Mesendoderm (in vitro differentiated cells): ENCODE data around the gene CEP131.

Experiments used
- DNase-seq: peaks from one replicate; pipeline ENCODE4 v3.0.0; 2013
- H2AK5ac ChIP-seq: 2 replicates; pipeline ENCODE4 v1.6.1; 2013; ENCODE audit warnings: low read length, inconsistent platforms
- H2BK120ac ChIP-seq: 2 replicates; pipeline ENCODE4 v1.6.1; 2013; ENCODE audit warnings: low read depth, mild to moderate bottlenecking, low read length, moderate library complexity, mixed read lengths
- H2BK15ac ChIP-seq: replicated peaks from 2 replicates; pipeline ENCODE4 v1.6.1; 2013; ENCODE audit warnings: low read depth, mild to moderate bottlenecking, moderate library complexity
- H2BK5ac ChIP-seq: 2 replicates; pipeline ENCODE4 v1.6.1; 2013; ENCODE audit warnings: low read length, inconsistent platforms
- H3K18ac ChIP-seq: 2 replicates; pipeline ENCODE4 v1.6.1; 2013; ENCODE audit warnings: mild to moderate bottlenecking, low read length, mixed read lengths
- H3K23ac ChIP-seq: one replicate; pipeline ENCODE4 v1.6.1; 2013; ENCODE audit warnings: low read length
- H3K27ac ChIP-seq: 2 replicates; pipeline ENCODE4 v1.5.1; 2013; ENCODE audit warnings: low read depth, mild to moderate bottlenecking, inconsistent platforms, low read length, moderate library complexity
- H3K27me3 ChIP-seq: 2 replicates; pipeline ENCODE4 v1.6.1; 2013; ENCODE audit warnings: low read length, control low read depth, mild to moderate bottlenecking, inconsistent platforms; ENCODE audit not compliant: insufficient read depth, poor library complexity
- H3K36me3 ChIP-seq: 2 replicates; pipeline ENCODE4 v1.6.1; 2013; ENCODE audit warnings: low read length, inconsistent platforms; ENCODE audit not compliant: control insufficient read depth, insufficient read depth
- H3K4ac ChIP-seq: one replicate; pipeline ENCODE4 v1.6.1; 2013; ENCODE audit warnings: low read depth, mild to moderate bottlenecking, low read length, moderate library complexity
- H3K4me1 ChIP-seq: 2 replicates; pipeline ENCODE4 v1.6.1; 2013; ENCODE audit warnings: low read depth, low read length, inconsistent platforms; ENCODE audit not compliant: control insufficient read depth
- H3K4me2 ChIP-seq: 2 replicates; pipeline ENCODE4 v1.6.1; 2013; ENCODE audit warnings: low read length
- H3K4me3 ChIP-seq: 2 replicates; pipeline ENCODE4 v1.5.1; 2013; ENCODE audit warnings: mild to moderate bottlenecking, low read length
- H3K56ac ChIP-seq: one replicate; pipeline ENCODE4 v1.6.1; 2013; ENCODE audit warnings: low read length
- H3K79me1 ChIP-seq: 2 replicates; pipeline ENCODE4 v1.6.1; 2013; ENCODE audit warnings: low read length, inconsistent platforms
- H3K79me2 ChIP-seq: 2 replicates; pipeline ENCODE4 v1.6.1; 2013; ENCODE audit warnings: mild to moderate bottlenecking, low read length; ENCODE audit not compliant: control insufficient read depth, insufficient read depth
- H3K9ac ChIP-seq: 2 replicates; pipeline ENCODE4 v1.6.1; 2013; ENCODE audit warnings: low read length, inconsistent platforms
- H4K5ac ChIP-seq: one replicate; pipeline ENCODE4 v1.6.1; 2013; ENCODE audit warnings: low read length
- H4K8ac ChIP-seq: one replicate; pipeline ENCODE4 v1.6.1; 2013; ENCODE audit warnings: low read depth, mild to moderate bottlenecking, control low read depth, low read length, moderate library complexity
- WGBS: extraction: QIAGEN DNeasy Blood & Tissue Kit; methylation state at CpG from one replicate; pipeline ENCODE4 v1.1.7; 2013; ENCODE audit warnings: low lambda C conversion rate, missing lambda C conversion rate; ENCODE audit not compliant: insufficient coverage; ENCODE audit errors: extremely low coverage; 5-methylcytosine and 5-hydroxymethylcytosine counted together

CEP131 gene

GRCh38 chr17:81235822-81236740 is 13.3 kb upstream of the CEP131 start:
- no peak overlapping the region for H4K5ac ChIP-seq
- H3K27me3 ChIP-seq: no peaks in the 10 kb centered on the region
- H3K79me2 ChIP-seq: peaks cover 10% of the 10 kb centered on the region
- no peak overlapping the region for H3K27ac ChIP-seq
- H3K79me1 ChIP-seq: peaks cover 8% of the 10 kb centered on the region
- no peak overlapping the region for H3K23ac ChIP-seq
- H3K4me2 ChIP-seq: no peak overlapping the region
- H3K4me3 ChIP-seq: no peak overlapping the region
- no peak overlapping the region for H3K9ac ChIP-seq
- WGBS: no CpG with 5 or more reads among the region's 32 CpGs
- H2BK15ac ChIP-seq: no peak overlapping the region
- H3K36me3 ChIP-seq: no peaks in the 10 kb centered on the region
- peaks cover 4% of the 10 kb centered on the region for H3K4me1 ChIP-seq
- no peak overlapping the region for H4K8ac ChIP-seq
- H2AK5ac ChIP-seq: no peak overlapping the region
- no peak overlapping the region for H3K4ac ChIP-seq
- H3K18ac ChIP-seq: no peak overlapping the region
- H2BK120ac ChIP-seq: no peak overlapping the region
- no peak overlapping the region for H3K56ac ChIP-seq
- H2BK5ac ChIP-seq: no peak overlapping the region
- no peak for DNase-seq

GRCh38 chr17:81234940-81235821 is 12.4 kb upstream of the CEP131 start:
- no peak overlapping the region for H3K4me2 ChIP-seq
- H3K18ac ChIP-seq: no peak overlapping the region
- H2AK5ac ChIP-seq: no peak overlapping the region
- H3K79me1 ChIP-seq: peaks cover 8% of the 10 kb centered on the region
- no peak overlapping the region for H3K23ac ChIP-seq
- no peak overlapping the region for H4K5ac ChIP-seq
- WGBS: no CpG with 5 or more reads among the region's 26 CpGs
- no peak overlapping the region for H3K4ac ChIP-seq
- DNase-seq: no peak
- H2BK15ac ChIP-seq: no peak overlapping the region
- peaks cover 1% of the 10 kb centered on the region for H3K36me3 ChIP-seq
- H3K4me3 ChIP-seq: no peak overlapping the region
- peaks cover 3% of the 10 kb centered on the region for H3K4me1 ChIP-seq
- H2BK5ac ChIP-seq: no peak overlapping the region
- H3K9ac ChIP-seq: no peak overlapping the region
- no peak overlapping the region for H3K56ac ChIP-seq
- H2BK120ac ChIP-seq: no peak overlapping the region
- no peak overlapping the region for H3K27ac ChIP-seq
- peaks cover 9% of the 10 kb centered on the region for H3K79me2 ChIP-seq
- H3K27me3 ChIP-seq: no peaks in the 10 kb centered on the region
- H4K8ac ChIP-seq: no peak overlapping the region

GRCh38 chr17:81234506-81234855 is 11.7 kb upstream of the CEP131 start:
- WGBS: no CpG with 5 or more reads among the region's 13 CpGs
- no peak for DNase-seq

GRCh38 chr17:81233811-81234505 is 11.2 kb upstream of the CEP131 start:
- H4K8ac ChIP-seq: no peak overlapping the region

More at GRCh38 chr17:81234506-81234855, 11.7 kb upstream of the CEP131 start:
- no peak overlapping the region for H3K4me2 ChIP-seq
- H3K23ac ChIP-seq: no peak overlapping the region
- no peak overlapping the region for H3K4ac ChIP-seq
- H3K79me2 ChIP-seq: peaks cover 2% of the 10 kb centered on the region
- peaks cover 2% of the 10 kb centered on the region for H3K4me1 ChIP-seq
- peaks cover 2% of the 10 kb centered on the region for H3K79me1 ChIP-seq
- no peak overlapping the region for H3K4me3 ChIP-seq
- no peak overlapping the region for H2AK5ac ChIP-seq
- no peak overlapping the region for H2BK5ac ChIP-seq
- no peak overlapping the region for H4K5ac ChIP-seq
- no peak overlapping the region for H3K56ac ChIP-seq
- peaks cover 3% of the 10 kb centered on the region for H3K36me3 ChIP-seq
- H3K18ac ChIP-seq: no peak overlapping the region
- no peak overlapping the region for H2BK15ac ChIP-seq
- no peak overlapping the region for H3K9ac ChIP-seq
- H3K27ac ChIP-seq: no peak overlapping the region
- no peaks in the 10 kb centered on the region for H3K27me3 ChIP-seq
- no peak overlapping the region for H2BK120ac ChIP-seq
- no peak overlapping the region for H4K8ac ChIP-seq

GRCh38 chr17:81233316-81233715 is 10.6 kb upstream of the CEP131 start:
- Histone ChIP-seq H4K8ac (no peak overlapping the region), H3K36me3 (peaks cover 3% of the 10 kb centered on the region), H2BK5ac (no peak overlapping the region), H3K79me1 (peaks cover 2% of the 10 kb centered on the region), H2BK120ac (no peak overlapping the region), H3K56ac (no peak overlapping the region), H3K27ac (no peak overlapping the region), H3K4me1 (peaks cover 2% of the 10 kb centered on the region), H2AK5ac (no peak overlapping the region), H4K5ac (no peak overlapping the region), H3K79me2 (peaks cover 2% of the 10 kb centered on the region), H3K18ac (no peak overlapping the region), H3K23ac (no peak overlapping the region), H3K4me2 (no peak overlapping the region), H3K4ac (no peak overlapping the region), H3K9ac (no peak overlapping the region), H3K4me3 (no peak overlapping the region), H2BK15ac (no peak overlapping the region), H3K27me3 (no peaks in the 10 kb centered on the region)
- no CpG with 5 or more reads among the region's 17 CpGs for WGBS
- no peak for DNase-seq

More at GRCh38 chr17:81233811-81234505, 11.2 kb upstream of the CEP131 start:
- no peak overlapping the region for H3K4me2 ChIP-seq
- peaks cover 2% of the 10 kb centered on the region for H3K4me1 ChIP-seq
- H3K79me1 ChIP-seq: peaks cover 2% of the 10 kb centered on the region
- no peak overlapping the region for H3K56ac ChIP-seq
- no peak overlapping the region for H3K23ac ChIP-seq
- no peak overlapping the region for H2BK120ac ChIP-seq
- H2AK5ac ChIP-seq: no peak overlapping the region
- no peak overlapping the region for H2BK5ac ChIP-seq
- DNase-seq: no peak
- peaks cover 2% of the 10 kb centered on the region for H3K79me2 ChIP-seq
- no peak overlapping the region for H2BK15ac ChIP-seq
- no CpG with 5 or more reads among the region's 21 CpGs for WGBS
- H3K18ac ChIP-seq: no peak overlapping the region
- no peak overlapping the region for H3K9ac ChIP-seq
- H3K36me3 ChIP-seq: peaks cover 3% of the 10 kb centered on the region
- no peak overlapping the region for H3K27ac ChIP-seq
- H3K27me3 ChIP-seq: no peaks in the 10 kb centered on the region
- no peak overlapping the region for H3K4me3 ChIP-seq
- H3K4ac ChIP-seq: no peak overlapping the region
- H4K5ac ChIP-seq: no peak overlapping the region
